HepG2 (cell line): Measurements from ENCODE around the gene STMN3. TPM values are rescaled to one million over a fixed set of nuclear protein-coding genes. Genes with fewer than 3 reads are reported as not detected.

ENCODE experiments used
- ATAD3A ChIP-seq: sonication (generic); formaldehyde crosslinking; IDR thresholded peaks from 2 replicates; pipeline ENCODE4 v1.4.0; 2020; ENCODE audit warnings: missing genetic modification reagents
- DZIP1 ChIP-seq: sonication (generic); formaldehyde crosslinking; IDR thresholded peaks from 2 replicates; pipeline ENCODE4 v1.5.0; 2020; ENCODE audit warnings: mild to moderate bottlenecking, missing genetic modification reagents
- HMG20B ChIP-seq: conservative IDR thresholded peaks from 2 replicates; pipeline ENCODE4 v1.6.1; 2016; ENCODE audit warnings: missing genetic modification reagents, missing compliant biosample characterization
- IKZF4 ChIP-seq: sonication (generic); formaldehyde crosslinking; IDR thresholded peaks from 2 replicates; pipeline ENCODE4 v1.5.1; 2020; ENCODE audit warnings: borderline replicate concordance, mild to moderate bottlenecking, low read depth, missing genetic modification reagents; ENCODE audit errors: not compliant biosample characterization
- IRF2 ChIP-seq: IDR thresholded peaks from 2 replicates; pipeline ENCODE4 v1.6.1; 2018; ENCODE audit warnings: missing genetic modification reagents, missing compliant biosample characterization
- MEF2D ChIP-seq: sonication (generic); formaldehyde crosslinking; IDR thresholded peaks from 2 replicates; pipeline ENCODE4 v1.5.1; 2020; ENCODE audit warnings: mild to moderate bottlenecking, missing genetic modification reagents
- NCOA1 ChIP-seq: sonication (generic); formaldehyde crosslinking; IDR thresholded peaks from 2 replicates; pipeline ENCODE4 v1.9.0; 2021; ENCODE audit warnings: missing genetic modification reagents
- PATZ1 ChIP-seq: sonication (generic); formaldehyde crosslinking; IDR thresholded peaks from 2 replicates; pipeline ENCODE4 v1.4.0; 2020; ENCODE audit warnings: missing genetic modification reagents
- PRMT3 ChIP-seq: sonication (generic); formaldehyde crosslinking; IDR thresholded peaks from 2 replicates; pipeline ENCODE4 v1.8.1; 2022; ENCODE audit warnings: low read depth, mild to moderate bottlenecking, moderate library complexity, missing genetic modification reagents, borderline replicate concordance
- SIX1 ChIP-seq: sonication (generic); formaldehyde crosslinking; IDR thresholded peaks from 2 replicates; pipeline ENCODE4 v1.4.0; 2020; ENCODE audit warnings: missing genetic modification reagents, borderline replicate concordance
- SNAI1 ChIP-seq: sonication (generic); formaldehyde crosslinking; IDR thresholded peaks from 2 replicates; pipeline ENCODE4 v1.5.0; 2020; ENCODE audit warnings: mild to moderate bottlenecking, missing genetic modification reagents, borderline replicate concordance
- TFE3 ChIP-seq: IDR thresholded peaks from 2 replicates; pipeline ENCODE4 v1.6.1; 2016
- ZBTB10 ChIP-seq: sonication (generic); formaldehyde crosslinking; IDR thresholded peaks from 2 replicates; pipeline ENCODE4 v1.4.0; 2020; ENCODE audit warnings: missing genetic modification reagents, borderline replicate concordance
- ZKSCAN1 ChIP-seq: fragments of 150-350 bp; IDR thresholded peaks from 2 replicates; pipeline ENCODE4 v1.6.1; 2014; ENCODE audit warnings: low read length
- ZNF432 ChIP-seq: sonication (generic); formaldehyde crosslinking; IDR thresholded peaks from 2 replicates; pipeline ENCODE4 v1.5.0; 2020; ENCODE audit warnings: missing genetic modification reagents, mild to moderate bottlenecking, borderline replicate concordance
- ZNF576 ChIP-seq: sonication (generic); formaldehyde crosslinking; IDR thresholded peaks from 2 replicates; pipeline ENCODE4 v1.4.0; 2020; ENCODE audit warnings: mild to moderate bottlenecking, missing genetic modification reagents
- polyA plus RNA-seq, 8 experiments: library from polyadenylated mRNA; depleted of rRNA in 3 of 8; stranded (reverse) in 7 of 8; unstranded in 1 of 8; fragments of >200 nt; fragmentation: Illumina TruSeq in 4 of 8; extraction: Trizol in 4 of 8; gene quantifications; 2 replicates each; pipeline versions ENCODE4 v1.2.1 to v1.2.3, GENCODE V29; 2011 to 2016; ENCODE audit warnings: low read depth in 4 of 8, missing spikeins in 1 of 8, mixed read lengths in 1 of 8; ENCODE audit not compliant: insufficient read depth in 1 of 8
- total RNA-seq, 5 experiments: library from RNA; depleted of rRNA; stranded (reverse); fragments of >200 nt; fragmentation: Illumina TruSeq; extraction: Trizol; gene quantifications; 2 replicates each; pipeline ENCODE4 v1.2.3, GENCODE V29; 2016; ENCODE audit warnings: low read depth in 1 of 5

STMN3 gene
- total and polyA plus RNA-seq, 2 of the 13 experiments (the other 11 are each of a cell fraction or from before 2014, with no cell fraction given): 21.0 to 48.3 TPM

GRCh38 chr20:63628246-63628975, 24.8 kb downstream of the STMN3 start (continued):
- peak; percentile 28; the same call in 1 of the 2 replicates for TF ChIP-seq SNAI1 (CRISPR knock-in tag)
- peak; percentile 80 for TF ChIP-seq TFE3
- peak; percentile 95 for TF ChIP-seq MEF2D (CRISPR knock-in tag)
- TF ChIP-seq ZNF432: no peak
- no peak for TF ChIP-seq DZIP1 (CRISPR knock-in tag)
- TF ChIP-seq HMG20B: peak; percentile 91
- peak; percentile 98 for TF ChIP-seq IRF2 (CRISPR knock-in tag)
- 0 out of 2 replicates have a peak, but pooled peaks have one; percentile 23 for TF ChIP-seq ZKSCAN1
- peak; percentile 62 for TF ChIP-seq PATZ1 (CRISPR knock-in tag)
- TF ChIP-seq ATAD3A (CRISPR knock-in tag): no peak
- no peak for TF ChIP-seq ZNF576 (CRISPR knock-in tag)
- peak; percentile 97 for TF ChIP-seq IKZF4 (CRISPR knock-in tag)
- TF ChIP-seq SIX1 (CRISPR knock-in tag): peak; percentile 60; the same call in 1 of the 2 replicates
- 0 out of 2 replicates have a peak, but pooled peaks have one; percentile 19 for TF ChIP-seq PRMT3 (CRISPR knock-in tag)
- TF ChIP-seq ZBTB10 (CRISPR knock-in tag): peak; percentile 58
- peak; percentile 2; the same call in 1 of the 2 replicates for TF ChIP-seq NCOA1 (CRISPR knock-in tag)
